HG02571 (cell line): ENCODE data around the gene PPARD.
"Not testable (repeated sequence)": the region's sequence is repeated elsewhere in the genome, so short reads cannot be mapped to it uniquely, and the experiment has no call there.

Experiments
- ATAC-seq: cut with Tn5 transposase; IDR thresholded peaks from one replicate; pipeline ENCODE4 v1.9.1; 2021; ENCODE audit warnings: mild to moderate bottlenecking, moderate library complexity; ENCODE audit not compliant: unreplicated experiment

PPARD gene

GRCh38 chr6:35378261-35378660 lies 35.9 kb downstream of the PPARD start:
- ATAC-seq = no peak

GRCh38 chr6:35381132-35381531 lies 38.8 kb downstream of the PPARD start:
- no peak for ATAC-seq

GRCh38 chr6:35382015-35382414 lies 39.7 kb downstream of the PPARD start:
- no peak for ATAC-seq

- ATAC-seq = no peak
Measured at GRCh38 chr6:35385457-35386202, 43.3 kb downstream of the PPARD start.

- no peak for ATAC-seq
Measured at GRCh38 chr6:35386989-35387388, 44.6 kb downstream of the PPARD start.

GRCh38 chr6:35388030-35388429 lies 45.7 kb downstream of the PPARD start:
- no peak for ATAC-seq

GRCh38 chr6:35388772-35389352 lies 46.5 kb downstream of the PPARD start:
- no peak for ATAC-seq

- ATAC-seq = not testable (repeated sequence)
Measured at GRCh38 chr6:35389386-35389785, 47.0 kb downstream of the PPARD start.

GRCh38 chr6:35391240-35391968 lies 49.0 kb downstream of the PPARD start:
- ATAC-seq = no peak

- ATAC-seq = no peak
Measured at GRCh38 chr6:35392111-35392702, 49.8 kb downstream of the PPARD start.

GRCh38 chr6:35392773-35393672 lies 50.7 kb downstream of the PPARD start:
- ATAC-seq = no peak

GRCh38 chr6:35396991-35397390 lies 54.6 kb downstream of the PPARD start:
- no peak for ATAC-seq

GRCh38 chr6:35397806-35398418 lies 55.6 kb downstream of the PPARD start:
- ATAC-seq = no peak

GRCh38 chr6:35398526-35398925 lies 56.2 kb downstream of the PPARD start:
- no peak for ATAC-seq

- ATAC-seq = no peak
Measured at GRCh38 chr6:35400111-35400510, 57.8 kb downstream of the PPARD start.

GRCh38 chr6:35400901-35401311 lies 58.5 kb downstream of the PPARD start:
- no peak for ATAC-seq

- no peak for ATAC-seq
Measured at GRCh38 chr6:35401514-35401913, 59.2 kb downstream of the PPARD start.

GRCh38 chr6:35402136-35402855 lies 59.9 kb downstream of the PPARD start:
- no peak for ATAC-seq

GRCh38 chr6:35402856-35403191 lies 60.5 kb downstream of the PPARD start:
- ATAC-seq = no peak
